Activated CD4-positive, alpha-beta T cell treated with anti-CD3 and anti-CD28 coated beads for 36 hours (primary cell): Measurements from ENCODE around the gene PRKAA1. TPM values are rescaled to one million over a fixed set of nuclear protein-coding genes. Genes with fewer than 3 reads are reported as not detected.

Experiments
- ATAC-seq: fragments of 200-7000 bp; cut with Tn5 transposase; one replicate; pipeline ENCODE4 v1.10.0; 2021; ENCODE audit warnings: mild to moderate bottlenecking, moderate library complexity
- CTCF ChIA-PET: fragments of 350-600 bp; sonication (Branson Sonifier 250); formaldehyde crosslinking; loops from one replicate; lab custom pipeline; 2021; ENCODE audit warnings: antibody characterized with exemption; lab: Charles Lee
- POLR2A ChIA-PET: fragments of 350-600 bp; sonication (Branson Sonifier 250); formaldehyde crosslinking; loops from one replicate; lab custom pipeline; 2021; ENCODE audit warnings: antibody characterized with exemption, inconsistent platforms; lab: Charles Lee
- DNase-seq: peaks from one replicate; pipeline ENCODE4 v3.0.0-alpha.2; 2020
- H3K27ac Mint-ChIP-seq: one replicate; pipeline ENCODE4 v1.8.0; 2021; ENCODE audit warnings: mixed read lengths
- H3K27me3 Mint-ChIP-seq: one replicate; pipeline ENCODE4 v1.8.0; 2021; ENCODE audit warnings: mixed read lengths
- H3K36me3 Mint-ChIP-seq: one replicate; pipeline ENCODE4 v1.8.0; 2021; ENCODE audit warnings: low read depth, mixed read lengths
- H3K4me1 Mint-ChIP-seq: one replicate; pipeline ENCODE4 v1.8.0; 2021; ENCODE audit warnings: mixed read lengths
- H3K4me3 Mint-ChIP-seq: one replicate; pipeline ENCODE4 v1.8.0; 2021; ENCODE audit warnings: mild to moderate bottlenecking, moderate library complexity, mixed read lengths
- H3K9me3 Mint-ChIP-seq: one replicate; pipeline ENCODE4 v1.8.0; 2021; ENCODE audit warnings: low read depth, mixed read lengths
- intact Hi-C, 2 experiments: fragments of 100-400 bp; cut with DNase I in 1 of 2; cut with micrococcal nuclease in 1 of 2; formaldehyde crosslinking; loops; one replicate each; pipeline versions ENCODE4 v1.14.2 to v1.15.1; 2022 to 2024; cut with DNase I, micrococcal nuclease
- total RNA-seq, 2 experiments: library from RNA; stranded (reverse); gene quantifications; one replicate each; pipeline ENCODE4 v1.2.3, GENCODE V29; 2021

The PRKAA1 gene
- total RNA-seq, 2 experiments from 2014 or later: 46.9 to 63.9 TPM

DNA sequence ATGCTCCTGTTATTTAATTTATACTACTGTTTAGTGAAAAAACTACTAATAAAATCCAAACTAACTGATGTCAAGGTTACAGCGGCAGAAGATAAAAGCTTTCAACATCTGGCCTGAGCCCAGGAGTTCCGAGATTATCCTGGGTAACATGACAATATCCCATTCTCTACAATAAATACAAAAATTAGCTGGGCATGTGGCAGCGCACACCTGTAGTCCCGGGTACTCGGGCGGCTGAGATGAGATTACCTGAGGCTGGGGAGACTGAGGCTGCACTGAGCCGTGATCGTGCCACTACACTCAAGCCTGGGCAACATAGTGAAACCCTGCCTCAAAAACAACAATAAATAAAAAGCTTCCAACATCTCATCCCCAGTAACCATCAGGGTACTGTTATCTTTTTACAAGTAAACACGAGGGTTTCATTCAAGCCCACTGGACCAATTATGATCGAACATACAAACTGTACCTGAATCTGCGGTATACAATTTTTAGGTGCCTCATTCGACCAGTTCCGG, 35.6 kb upstream of the PRKAA1 start:
- CTCF ChIA-PET: interaction anchor here (1.0 to 1.3 kb wide), 2 partner anchors 14 to 64 kb away, joined by 3 to 4 read pairs; no protein-coding TSS in a partner anchor

DNA sequence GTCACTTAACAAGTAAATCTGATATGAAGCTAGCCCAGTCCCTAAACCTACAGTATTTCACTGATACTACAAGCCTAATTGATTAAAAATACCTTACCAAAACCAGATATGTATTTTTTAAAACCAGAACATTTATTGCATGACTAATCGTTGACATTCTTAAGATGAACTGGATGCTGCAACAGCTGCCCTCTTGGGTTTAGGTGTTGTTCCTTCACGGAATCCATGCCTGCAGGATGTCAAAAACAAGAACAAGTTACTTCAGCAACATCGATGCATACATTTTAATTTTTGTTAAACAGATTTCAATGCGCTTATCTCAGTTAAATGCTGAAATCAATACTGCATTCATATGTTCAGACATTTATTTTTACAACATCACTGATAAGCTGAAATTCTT, 34.2 kb upstream of the PRKAA1 start:
- ChIA-PET POLR2A (interaction anchor here (0.6 to 2.2 kb wide), 4 partner anchors 9 to 63 kb away, joined by 3 to 15 read pairs (median 8); partner anchors contain the start of gene PRKAA1), CTCF (interaction anchor here (0.6 to 1.2 kb wide), 8 partner anchors 16 to 396 kb away, joined by 3 to 4 read pairs (median 4); partner anchors contain the start of gene TTC33)
- Mint-ChIP-seq H3K27me3 (no peaks in the 10 kb centered on the region), H3K9me3 (peaks cover 2% of the 10 kb centered on the region), H3K36me3 (peaks cover 82% of the 10 kb centered on the region), H3K4me3 (peak overlapping the region; percentile 99), H3K4me1 (peaks cover 60% of the 10 kb centered on the region), H3K27ac (peak overlapping the region; percentile 100)
- no peak for ATAC-seq
- DNase-seq: no peak
- intact Hi-C loops: loop anchor here (1.0 to 10.0 kb wide), 10 partner anchors 19 to 1758 kb away; partner anchors contain the start of genes OXCT1 (in 1 of the 2) and RICTOR (in 1 of the 2)

More for the DNA sequence above, 35.6 kb upstream of the PRKAA1 start:
- intact Hi-C loops: loop anchor here (1.0 to 10.0 kb wide), 11 partner anchors 19 to 1759 kb away; partner anchors contain the start of genes OXCT1 (in 1 of the 2) and RICTOR (in 1 of the 2)
- peak overlapping the region; percentile 99 for H3K4me3 Mint-ChIP-seq
- H3K4me1 Mint-ChIP-seq: peaks cover 56% of the 10 kb centered on the region
- POLR2A ChIA-PET: interaction anchor here (2.2 kb wide), 1 partner anchor 20 kb away, joined by 15 read pairs; no protein-coding TSS in a partner anchor
- DNase-seq: no peak
- peaks cover 2% of the 10 kb centered on the region for H3K9me3 Mint-ChIP-seq
- H3K27ac Mint-ChIP-seq: peak overlapping the region; percentile 100
- ATAC-seq: no peak
- H3K27me3 Mint-ChIP-seq: no peaks in the 10 kb centered on the region
- H3K36me3 Mint-ChIP-seq: peaks cover 68% of the 10 kb centered on the region

DNA sequence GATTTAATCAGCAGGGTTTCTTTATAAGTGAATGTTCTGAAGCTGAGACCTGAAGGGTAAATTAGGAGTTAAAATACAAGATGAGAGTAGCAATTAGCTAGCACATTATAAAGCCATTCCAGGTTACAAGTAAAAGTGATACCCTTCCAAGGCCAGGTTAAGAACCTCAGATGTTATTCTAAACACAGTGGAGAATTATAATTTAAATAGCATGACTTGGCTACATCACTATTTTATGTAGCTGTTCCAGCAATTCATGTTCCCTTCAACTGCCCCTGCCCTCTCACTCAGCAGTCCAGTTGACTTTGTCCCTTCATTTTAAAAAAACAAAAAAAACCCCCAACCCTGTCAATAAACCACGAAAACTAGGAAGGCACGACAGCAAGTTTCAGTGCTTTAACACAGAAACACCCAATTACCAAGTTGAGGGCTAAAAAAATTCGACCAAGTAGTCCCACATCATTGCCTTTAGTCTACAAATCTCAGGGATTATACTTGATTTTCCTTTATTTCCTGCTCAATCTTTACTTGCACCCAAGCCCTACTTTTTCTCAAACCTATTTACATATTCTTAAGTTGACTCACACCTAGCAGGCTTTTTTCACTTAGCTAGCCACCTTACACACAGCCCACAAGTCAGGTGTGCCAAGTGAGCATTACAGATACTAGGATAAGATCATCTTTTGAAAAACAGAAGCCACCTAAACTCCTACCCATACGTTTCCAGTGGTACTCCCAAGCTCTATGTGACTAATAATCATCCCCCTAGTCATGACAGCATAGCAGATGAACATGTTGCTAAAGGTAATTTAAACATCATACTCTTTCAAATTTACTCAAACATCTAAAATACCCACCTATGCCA, 33.4 kb upstream of the PRKAA1 start:
- DNase-seq: peak; percentile 56
- H3K36me3 Mint-ChIP-seq: peaks cover 90% of the 10 kb centered on the region

DNA sequence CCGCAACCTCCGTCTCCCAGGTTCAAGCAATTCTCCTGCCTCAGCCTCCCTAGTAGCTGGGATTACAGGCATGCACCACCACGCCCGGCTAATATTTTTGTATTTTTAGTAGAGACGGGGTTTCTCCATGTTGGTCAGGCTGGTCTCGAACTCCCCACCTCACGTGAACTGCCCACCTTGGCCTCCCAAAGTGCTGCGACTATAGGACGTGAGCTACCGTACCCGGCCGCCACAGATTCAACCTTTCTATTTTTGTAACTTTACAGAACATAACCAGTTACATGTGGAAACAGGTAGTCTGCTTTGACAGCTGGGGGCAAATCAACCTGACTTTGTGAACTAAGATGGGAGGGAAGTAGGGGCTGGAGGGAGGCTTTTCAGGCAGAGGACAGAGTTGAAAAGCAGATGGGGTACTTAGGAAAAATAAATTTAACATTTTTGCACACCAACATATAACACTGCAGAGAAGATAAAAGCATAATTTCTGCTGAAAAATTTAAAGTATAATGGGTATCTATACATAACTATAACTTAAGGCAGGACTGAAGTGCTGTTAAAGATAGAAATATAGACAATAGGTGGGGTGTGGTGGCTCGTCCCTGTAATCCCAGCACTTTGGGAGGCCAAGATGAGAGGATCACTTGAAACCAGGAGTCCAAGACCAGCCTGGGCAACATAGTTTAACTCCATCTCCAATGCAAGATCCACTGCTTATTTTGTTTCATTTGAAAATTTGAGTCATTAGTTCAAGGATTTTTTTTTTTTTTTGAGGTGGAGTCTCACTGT, 31.8 kb upstream of the PRKAA1 start:
- peaks cover 50% of the 10 kb centered on the region for H3K4me1 Mint-ChIP-seq
- H3K4me3 Mint-ChIP-seq: peak overlapping the region; percentile 23
- ATAC-seq (no peak), DNase-seq (no peak)
- H3K27ac Mint-ChIP-seq: peak overlapping the region; percentile 75
- intact Hi-C loops: loop anchor here (5.0 to 10.0 kb wide), 8 partner anchors 345 to 1755 kb away; partner anchors contain the start of genes OXCT1 (in 1 of the 2) and RICTOR (in 1 of the 2)
- ChIA-PET CTCF (no interaction called here), POLR2A (interaction anchor here (0.6 to 1.0 kb wide), 3 partner anchors 21 to 1178 kb away, joined by 3 to 9 read pairs (median 3); no protein-coding TSS in a partner anchor)
- H3K36me3 Mint-ChIP-seq: peaks cover 90% of the 10 kb centered on the region
- no peaks in the 10 kb centered on the region for H3K9me3 Mint-ChIP-seq
- no peaks in the 10 kb centered on the region for H3K27me3 Mint-ChIP-seq

More for the DNA sequence above, 33.4 kb upstream of the PRKAA1 start:
- H3K27ac Mint-ChIP-seq: peak overlapping the region; percentile 100
- H3K4me3 Mint-ChIP-seq: peak overlapping the region; percentile 99
- H3K4me1 Mint-ChIP-seq: peaks cover 58% of the 10 kb centered on the region
- H3K9me3 Mint-ChIP-seq: no peaks in the 10 kb centered on the region
- CTCF ChIA-PET: interaction anchor here (0.6 to 1.2 kb wide), 5 partner anchors 17 to 395 kb away, joined by 3 to 4 read pairs (median 4); partner anchors contain the start of gene TTC33
- intact Hi-C loops: loop anchor here (1.0 to 10.0 kb wide), 11 partner anchors 18 to 1757 kb away; partner anchors contain the start of genes OXCT1 (in 1 of the 2), PRKAA1 (in 1 of the 2) and RICTOR (in 1 of the 2)
- ATAC-seq: peak; percentile 68
- H3K27me3 Mint-ChIP-seq: no peaks in the 10 kb centered on the region
- POLR2A ChIA-PET: interaction anchor here (0.6 to 2.2 kb wide), 5 partner anchors 8 to 152 kb away, joined by 3 to 15 read pairs (median 4); partner anchors contain the start of genes PRKAA1 and PTGER4

DNA sequence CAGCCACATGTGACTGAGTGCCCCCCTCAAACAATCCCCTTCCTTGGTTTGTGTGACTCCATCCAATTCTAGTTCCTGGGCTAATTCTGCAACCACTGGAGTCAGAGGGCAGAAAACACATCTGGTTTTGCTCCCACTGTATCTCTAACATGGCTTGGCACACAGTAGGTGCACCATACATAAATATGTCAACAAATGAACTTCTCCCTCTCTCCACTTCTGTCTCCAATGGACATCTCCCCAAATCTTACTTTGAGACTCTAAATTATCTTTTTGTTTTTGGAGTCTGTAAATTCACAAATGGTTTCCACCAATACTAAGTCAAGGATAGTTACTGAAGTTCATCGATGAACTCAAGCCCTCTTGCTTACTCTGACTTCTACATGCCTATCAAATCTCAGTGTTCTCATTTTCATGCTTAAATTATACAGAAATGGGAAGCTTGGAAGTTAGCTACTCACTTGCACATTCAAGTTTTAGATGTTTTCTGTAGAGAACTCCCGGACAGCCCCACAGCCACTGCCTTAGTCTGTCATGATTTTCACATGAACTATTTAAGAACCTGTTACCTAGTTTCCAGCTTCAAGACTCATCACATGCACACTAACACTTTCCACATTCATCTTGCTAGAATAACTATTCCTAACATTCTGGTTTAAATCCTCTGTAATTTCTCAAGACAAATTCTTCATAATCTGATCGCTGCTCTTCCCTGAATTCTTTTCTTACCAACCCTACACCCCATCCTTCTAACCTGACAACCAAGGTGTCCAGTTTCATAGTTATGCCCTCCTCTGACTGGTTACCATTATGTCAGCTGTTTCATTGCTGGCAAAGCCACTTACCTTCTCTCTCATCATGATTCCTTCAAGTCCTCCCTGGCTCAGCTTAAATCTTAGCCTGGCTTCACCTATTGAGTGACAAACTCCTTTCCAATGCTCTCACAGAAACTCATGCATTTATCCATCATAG, 30.8 kb upstream of the PRKAA1 start:
- ATAC-seq (no peak), DNase-seq (no peak)
- Mint-ChIP-seq H3K27ac (peak overlapping the region; percentile 87), H3K4me1 (peaks cover 50% of the 10 kb centered on the region), H3K4me3 (peak overlapping the region; percentile 37), H3K36me3 (peaks cover 80% of the 10 kb centered on the region), H3K9me3 (no peaks in the 10 kb centered on the region), H3K27me3 (no peaks in the 10 kb centered on the region)
- POLR2A ChIA-PET: interaction anchor here (0.6 to 1.0 kb wide), 4 partner anchors 20 to 40 kb away, joined by 3 to 9 read pairs (median 3); no protein-coding TSS in a partner anchor
- intact Hi-C loops: no loop called here
- CTCF ChIA-PET: no interaction called here

DNA sequence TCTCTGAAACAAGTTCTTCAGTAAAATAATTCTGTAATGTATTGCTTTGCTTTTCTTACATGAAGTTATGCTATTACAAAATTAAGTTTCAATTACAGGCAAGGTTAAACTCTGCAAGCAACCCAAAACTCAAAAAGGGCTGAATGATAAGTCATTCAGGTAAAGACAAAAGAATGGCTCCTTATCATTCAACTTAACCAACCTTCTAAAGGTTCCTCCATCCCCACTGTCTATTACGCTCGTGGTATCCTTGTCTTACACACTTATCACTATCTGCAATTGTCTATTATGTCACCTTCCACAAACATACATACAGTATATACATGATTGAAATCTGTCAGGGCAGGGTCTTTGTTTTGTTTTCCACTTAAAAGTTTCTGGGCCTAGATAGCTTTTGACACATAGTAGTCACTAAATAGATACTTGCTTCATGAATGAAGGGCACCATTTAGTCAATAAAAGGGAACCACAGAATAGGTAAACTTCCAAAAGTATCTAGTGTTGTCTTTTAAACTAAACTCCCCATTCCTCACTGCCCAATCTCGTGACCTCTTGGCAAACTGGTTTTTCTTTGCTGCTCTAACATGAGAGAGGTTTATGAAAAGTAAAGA, 30.0 kb upstream of the PRKAA1 start:
- H3K27me3 Mint-ChIP-seq: no peaks in the 10 kb centered on the region

DNA sequence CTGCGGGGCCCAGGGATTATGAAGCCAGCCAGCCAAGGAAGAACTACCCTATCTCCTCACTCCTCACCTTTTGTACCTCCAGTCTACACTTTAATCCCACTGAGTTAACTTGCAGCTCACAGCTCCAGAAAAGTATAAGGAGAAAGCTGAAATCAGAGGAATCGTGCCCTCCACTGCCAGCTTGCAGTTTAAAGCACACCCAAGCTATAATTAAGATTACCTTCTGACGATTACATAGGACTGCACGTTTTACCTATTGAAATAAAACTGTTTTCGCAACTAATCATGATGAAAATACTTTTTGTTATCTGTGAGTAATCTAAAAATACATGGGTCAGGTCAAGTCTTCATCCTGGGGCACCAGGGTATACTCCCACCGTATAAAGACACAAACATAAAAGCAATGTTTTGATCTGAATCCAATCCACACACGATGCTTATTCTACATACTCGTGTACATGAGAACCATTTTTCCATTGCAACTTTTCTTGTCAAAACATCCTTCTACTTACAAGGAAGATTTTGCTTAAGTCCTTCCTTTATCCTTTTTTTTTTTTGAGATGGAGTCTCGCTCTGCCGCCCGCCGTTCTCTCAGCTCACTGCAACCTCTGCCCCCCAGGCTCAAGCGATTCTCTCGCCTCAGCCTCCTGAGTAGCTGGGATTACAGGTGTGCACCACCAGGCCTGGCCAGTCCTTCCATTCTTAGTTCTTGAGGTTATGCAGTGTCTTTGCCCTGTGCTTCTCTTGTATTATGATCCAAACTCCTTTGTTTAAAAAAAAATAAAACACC, 29.2 kb upstream of the PRKAA1 start:
- DNase-seq: no peak
- Mint-ChIP-seq H3K4me3 (no peak overlapping the region), H3K36me3 (peaks cover 64% of the 10 kb centered on the region), H3K4me1 (peaks cover 40% of the 10 kb centered on the region), H3K27me3 (no peaks in the 10 kb centered on the region), H3K9me3 (no peaks in the 10 kb centered on the region), H3K27ac (peak overlapping the region; percentile 47)
- ChIA-PET CTCF (no interaction called here), POLR2A (interaction anchor here (0.9 kb wide), 1 partner anchor 29 kb away, joined by 3 read pairs; the partner anchor contains the start of gene PRKAA1)
- intact Hi-C loops: no loop called here
- no peak for ATAC-seq

More for the DNA sequence above, 30.0 kb upstream of the PRKAA1 start:
- H3K4me3 Mint-ChIP-seq: no peak overlapping the region
- ATAC-seq: no peak
- H3K4me1 Mint-ChIP-seq: peaks cover 48% of the 10 kb centered on the region
- intact Hi-C loops: no loop called here
- peaks cover 71% of the 10 kb centered on the region for H3K36me3 Mint-ChIP-seq
- POLR2A ChIA-PET: interaction anchor here (0.9 kb wide), 1 partner anchor 30 kb away, joined by 3 read pairs; the partner anchor contains the start of gene PRKAA1
- H3K9me3 Mint-ChIP-seq: no peaks in the 10 kb centered on the region
- peak overlapping the region; percentile 87 for H3K27ac Mint-ChIP-seq
- no peak for DNase-seq
- CTCF ChIA-PET: no interaction called here

DNA sequence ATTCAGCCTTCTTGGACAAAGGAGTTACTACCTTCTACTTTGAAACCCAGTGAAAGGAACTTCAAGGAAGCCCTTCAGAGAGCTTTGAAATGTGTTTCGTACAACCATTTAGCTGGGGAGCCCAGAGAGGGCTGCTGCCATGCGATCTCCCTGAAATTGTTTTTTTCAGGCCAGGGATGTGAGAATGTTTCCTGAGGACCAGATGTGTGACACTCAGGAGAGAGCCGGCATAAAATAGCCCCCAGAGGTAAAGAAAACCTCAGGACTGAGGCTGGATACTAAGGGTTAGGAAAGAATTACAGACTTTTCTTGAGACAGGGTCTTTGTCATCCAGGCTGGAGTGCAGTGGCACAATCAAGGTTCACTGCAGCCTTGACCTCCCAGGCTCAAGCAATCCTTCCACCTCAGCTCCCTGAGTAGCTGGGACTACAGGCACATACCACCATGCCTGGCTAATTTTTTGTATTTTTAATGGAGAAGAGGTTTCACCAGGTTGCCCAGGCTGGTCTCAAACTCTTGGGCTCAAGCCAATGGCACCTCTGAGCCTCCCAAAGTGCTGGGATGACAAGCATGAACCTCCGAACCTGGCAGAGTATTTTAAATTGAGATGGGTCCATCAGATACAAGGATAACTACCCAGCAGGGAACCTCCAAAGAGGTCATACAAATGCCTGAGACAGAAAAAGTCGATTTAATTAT, 28.5 kb upstream of the PRKAA1 start:
- intact Hi-C loops: no loop called here
- ChIA-PET POLR2A (interaction anchor here (0.6 kb wide), 1 partner anchor 79 kb away, joined by 3 read pairs; no protein-coding TSS in a partner anchor), CTCF (no interaction called here)
- Mint-ChIP-seq H3K36me3 (peaks cover 56% of the 10 kb centered on the region), H3K4me1 (peaks cover 33% of the 10 kb centered on the region), H3K27ac (no peak overlapping the region), H3K27me3 (no peaks in the 10 kb centered on the region), H3K4me3 (no peak overlapping the region), H3K9me3 (no peaks in the 10 kb centered on the region)
- no peak for ATAC-seq
- no peak for DNase-seq
